HEK293 (cell line): Measurements from ENCODE around the gene WDR47.
"Not testable (repeated sequence)": the region's sequence is repeated elsewhere in the genome, so short reads cannot be mapped to it uniquely, and the experiment has no call there.

ENCODE experiments used
- CTCF ChIA-PET: fragments of 350-600 bp; formaldehyde crosslinking; extraction: SDS; loops from one replicate; lab custom pipeline; 2021; ENCODE audit warnings: antibody characterized with exemption; lab: Yijun Ruan, JAX
- POLR2A ChIA-PET: fragments of 300-600 bp; formaldehyde crosslinking; extraction: SDS; loops from one replicate; lab custom pipeline; 2020; ENCODE audit warnings: antibody characterized with exemption, inconsistent platforms; lab: Yijun Ruan, JAX
- H3K27ac ChIP-seq: fragments of 200-500 bp; sonication (Bioruptor generic); 2 replicates; pipeline ENCODE4 v1.5.1; 2014; ENCODE audit warnings: low read depth, low read length, control low read depth, inconsistent platforms; ENCODE audit errors: extremely low read depth
- H3K36me3 ChIP-seq, 2 experiments: fragments of 200-500 bp in 1 of 2; sonication (Bioruptor generic) in 1 of 2; 1 replicate in 1 of 2; 2 replicates in 1 of 2; pipeline ENCODE4 v1.5.1; 2014 to 2017; ENCODE audit warnings: inconsistent platforms in 2 of 2, low read length in 2 of 2; ENCODE audit not compliant: control insufficient read depth in 2 of 2, insufficient read depth in 1 of 2
- H3K4me1 ChIP-seq: fragments of 200-500 bp; sonication (Bioruptor generic); 2 replicates; pipeline ENCODE4 v1.5.1; 2014; ENCODE audit warnings: mild to moderate bottlenecking, low read length, inconsistent platforms; ENCODE audit not compliant: control insufficient read depth, insufficient read depth
- H3K4me3 ChIP-seq: 2 replicates; pipeline ENCODE4 v1.5.1; 2011; ENCODE audit warnings: low read depth, mild to moderate bottlenecking, control low read depth, low read length, moderate library complexity
- H3K9me3 ChIP-seq: fragments of 200-500 bp; sonication (Bioruptor generic); 2 replicates; pipeline ENCODE4 v1.5.1; 2014; ENCODE audit warnings: low read depth, low read length, inconsistent platforms; ENCODE audit not compliant: control insufficient read depth, insufficient read depth
- BCL11B ChIP-seq: fragments of 450-650 bp; formaldehyde crosslinking; IDR thresholded peaks from 2 replicates; pipeline ENCODE4 v1.5.1; 2016; ENCODE audit warnings: low read depth, missing biosample characterization, missing genetic modification characterization
- BCL6B ChIP-seq: fragments of 450-650 bp; formaldehyde crosslinking; IDR thresholded peaks from 2 replicates; pipeline ENCODE4 v1.5.1; 2017; ENCODE audit warnings: missing biosample characterization, missing genetic modification characterization
- GFI1B ChIP-seq: fragments of 450-650 bp; formaldehyde crosslinking; IDR thresholded peaks from 2 replicates; pipeline ENCODE4 v1.5.1; 2016; ENCODE audit warnings: missing biosample characterization, missing genetic modification characterization
- HOXD13 ChIP-seq: sonication (generic); formaldehyde crosslinking; IDR thresholded peaks from 2 replicates; pipeline ENCODE4 v1.8.0; 2022; ENCODE audit warnings: missing genetic modification reagents, borderline replicate concordance
- SCRT2 ChIP-seq: fragments of 450-650 bp; formaldehyde crosslinking; IDR thresholded peaks from 2 replicates; pipeline ENCODE4 v1.5.1; 2016; ENCODE audit warnings: missing biosample characterization, missing genetic modification characterization
- WT1 ChIP-seq: fragments of 450-650 bp; formaldehyde crosslinking; IDR thresholded peaks from 2 replicates; pipeline ENCODE4 v1.5.1; 2016; ENCODE audit warnings: missing biosample characterization, missing genetic modification characterization
- ZBTB20 ChIP-seq: fragments of 450-650 bp; formaldehyde crosslinking; IDR thresholded peaks from 2 replicates; pipeline ENCODE4 v1.5.1; 2016; ENCODE audit warnings: missing biosample characterization, missing genetic modification characterization
- ZNF112 ChIP-seq: fragments of 450-650 bp; formaldehyde crosslinking; IDR thresholded peaks from 2 replicates; pipeline ENCODE4 v1.5.0; 2017; ENCODE audit warnings: missing biosample characterization, missing genetic modification characterization
- ZNF121 ChIP-seq: fragments of 450-650 bp; formaldehyde crosslinking; IDR thresholded peaks from 2 replicates; pipeline ENCODE4 v1.5.1; 2016; ENCODE audit warnings: missing biosample characterization, missing genetic modification characterization
- ZNF132 ChIP-seq: fragments of 450-650 bp; formaldehyde crosslinking; IDR thresholded peaks from 2 replicates; pipeline ENCODE4 v1.5.1; 2017; ENCODE audit warnings: missing biosample characterization, missing genetic modification characterization, borderline replicate concordance
- ZNF18 ChIP-seq: fragments of 450-650 bp; formaldehyde crosslinking; IDR thresholded peaks from 2 replicates; pipeline ENCODE4 v1.5.1; 2016; ENCODE audit warnings: missing biosample characterization, missing genetic modification characterization
- ZNF184 ChIP-seq: fragments of 450-650 bp; IDR thresholded peaks from 2 replicates; pipeline ENCODE4 v1.5.1; 2018; ENCODE audit warnings: missing biosample characterization, mild to moderate bottlenecking, missing genetic modification characterization
- ZNF23 ChIP-seq: fragments of 450-650 bp; formaldehyde crosslinking; IDR thresholded peaks from 2 replicates; pipeline ENCODE4 v1.5.1; 2016; ENCODE audit warnings: missing biosample characterization, missing genetic modification characterization, borderline replicate concordance
- ZNF239 ChIP-seq: fragments of 450-650 bp; formaldehyde crosslinking; IDR thresholded peaks from 2 replicates; pipeline ENCODE4 v1.5.1; 2016; ENCODE audit warnings: missing biosample characterization, missing genetic modification characterization
- ZNF248 ChIP-seq: fragments of 450-650 bp; formaldehyde crosslinking; IDR thresholded peaks from 2 replicates; pipeline ENCODE4 v1.5.1; 2017; ENCODE audit warnings: missing biosample characterization, missing genetic modification characterization
- ZNF26 ChIP-seq: fragments of 450-650 bp; formaldehyde crosslinking; IDR thresholded peaks from 2 replicates; pipeline ENCODE4 v1.5.1; 2016; ENCODE audit warnings: missing biosample characterization, missing genetic modification characterization
- ZNF274 ChIP-seq, 2 experiments: fragments of 200-500 bp in 1 of 2; fragments of 450-650 bp in 1 of 2; sonication (Bioruptor generic) in 1 of 2; formaldehyde crosslinking in 1 of 2; IDR thresholded peaks; 2 replicates each; pipeline versions ENCODE4 v1.5.1 to v1.6.1; 2014 to 2016; ENCODE audit warnings: borderline replicate concordance in 1 of 2, inconsistent platforms in 1 of 2, low read length in 1 of 2, missing biosample characterization in 1 of 2, missing genetic modification characterization in 1 of 2
- ZNF311 ChIP-seq: fragments of 450-650 bp; formaldehyde crosslinking; IDR thresholded peaks from 2 replicates; pipeline ENCODE4 v1.5.1; 2017; ENCODE audit warnings: missing biosample characterization, missing genetic modification characterization, borderline replicate concordance
- ZNF335 ChIP-seq: fragments of 450-650 bp; formaldehyde crosslinking; conservative IDR thresholded peaks from 2 replicates; pipeline ENCODE4 v1.5.1; 2016; ENCODE audit warnings: missing biosample characterization, missing genetic modification characterization
- ZNF510 ChIP-seq: fragments of 450-650 bp; formaldehyde crosslinking; IDR thresholded peaks from 2 replicates; pipeline ENCODE4 v1.5.1; 2018; ENCODE audit warnings: mild to moderate bottlenecking, missing genetic modification characterization, missing biosample characterization; ENCODE audit not compliant: insufficient replicate concordance
- ZNF521 ChIP-seq: fragments of 450-650 bp; formaldehyde crosslinking; IDR thresholded peaks from 2 replicates; pipeline ENCODE4 v1.5.1; 2017; ENCODE audit warnings: missing biosample characterization, mild to moderate bottlenecking, missing genetic modification characterization
- ZNF560 ChIP-seq: fragments of 450-650 bp; formaldehyde crosslinking; IDR thresholded peaks from 2 replicates; pipeline ENCODE4 v1.5.1; 2017; ENCODE audit warnings: missing biosample characterization, missing genetic modification characterization, borderline replicate concordance
- ZNF629 ChIP-seq: fragments of 450-650 bp; formaldehyde crosslinking; IDR thresholded peaks from 2 replicates; pipeline ENCODE4 v1.5.1; 2017; ENCODE audit warnings: missing biosample characterization, missing genetic modification characterization
- ZNF76 ChIP-seq: fragments of 450-650 bp; formaldehyde crosslinking; IDR thresholded peaks from 2 replicates; pipeline ENCODE4; 2016; ENCODE audit warnings: low read depth, missing biosample characterization, missing genetic modification characterization, borderline replicate concordance
- ZNF768 ChIP-seq: fragments of 450-650 bp; formaldehyde crosslinking; IDR thresholded peaks from 2 replicates; pipeline ENCODE4 v1.5.1; 2018; ENCODE audit warnings: missing biosample characterization, mild to moderate bottlenecking, missing genetic modification characterization

WDR47 gene

GRCh38 chr1:108936170-108936569 lies 105.7 kb downstream of the WDR47 start:
- no peak for TF ChIP-seq ZNF335
- TF ChIP-seq ZNF311 (tag by site-specific recombination): no peak
- no peak for TF ChIP-seq ZNF132 (tag by site-specific recombination)
- TF ChIP-seq BCL6B (tag by site-specific recombination): no peak
- TF ChIP-seq ZNF248 (tag by site-specific recombination): no peak
- TF ChIP-seq ZBTB20 (tag by site-specific recombination): no peak
- no peak for TF ChIP-seq SCRT2 (tag by site-specific recombination)
- no peak for TF ChIP-seq ZNF239 (tag by site-specific recombination)
- TF ChIP-seq HOXD13: no peak
- TF ChIP-seq ZNF76 (tag by site-specific recombination): no peak
- no peak for TF ChIP-seq ZNF521
- TF ChIP-seq ZNF560 (tag by site-specific recombination): no peak
- TF ChIP-seq ZNF26: no peak
- TF ChIP-seq ZNF768 (tag by site-specific recombination): no peak
- no peak for TF ChIP-seq ZNF18 (tag by site-specific recombination)
- H3K9me3 ChIP-seq: no peaks in the 10 kb centered on the region
- ChIA-PET POLR2A (interaction anchor here (0.5 to 0.7 kb wide), 2 partner anchors 275 to 694 kb away, joined by 3 to 5 read pairs; no protein-coding TSS in a partner anchor), CTCF (interaction anchor here (0.5 kb wide), 1 partner anchor 327 kb away, joined by 3 read pairs; no protein-coding TSS in a partner anchor)
- H3K27ac ChIP-seq: no peak overlapping the region
- no peak overlapping the region for H3K4me3 ChIP-seq
- H3K36me3 ChIP-seq: peaks cover 43 to 93% of the 10 kb centered on the region in 2 experiments
- no peaks in the 10 kb centered on the region for H3K4me1 ChIP-seq

- ChIA-PET POLR2A (no interaction called here), CTCF (interaction anchor here (1.0 kb wide), 1 partner anchor 33 kb away, joined by 3 read pairs; no protein-coding TSS in a partner anchor)
- no peaks in the 10 kb centered on the region for H3K9me3 ChIP-seq
These were observed 108.0 kb downstream of the WDR47 start for GRCh38 chr1:108933944-108934343.

GRCh38 chr1:108927565-108927964 lies 114.3 kb downstream of the WDR47 start:
- H3K4me3 ChIP-seq, H3K4me1 ChIP-seq, H3K9me3 ChIP-seq, CTCF ChIA-PET, H3K27ac ChIP-seq, POLR2A ChIA-PET: not testable (repeated sequence)
- peaks cover 38 to 100% of the 10 kb centered on the region in 2 experiments for H3K36me3 ChIP-seq
- peak; percentile 77; the same call in 1 of the 2 replicates for TF ChIP-seq ZNF121

More at GRCh38 chr1:108933944-108934343, 108.0 kb downstream of the WDR47 start:
- H3K27ac ChIP-seq: no peak overlapping the region
- no peak overlapping the region for H3K4me3 ChIP-seq
- H3K36me3 ChIP-seq: peaks cover 33 to 99% of the 10 kb centered on the region in 2 experiments
- no peak for TF ChIP-seq GFI1B
- TF ChIP-seq ZNF112 (tag by site-specific recombination): no peak
- no peak for TF ChIP-seq ZNF510 (tag by site-specific recombination)
- TF ChIP-seq ZNF184: no peak
- TF ChIP-seq ZNF629 (tag by site-specific recombination): no peak
- no peak for TF ChIP-seq BCL11B (tag by site-specific recombination)
- no peak for TF ChIP-seq WT1
- TF ChIP-seq ZNF274 (IDR thresholded peaks at IDR 0.05; ENCODE audit: low read length): no peak
- no peak for TF ChIP-seq ZNF274 (tag by site-specific recombination; IDR thresholded peaks at IDR 0.05; ENCODE audit: borderline replicate concordance)
- TF ChIP-seq ZNF23 (tag by site-specific recombination): no peak
- TF ChIP-seq, all 188 proteins: peak for 0
- no peaks in the 10 kb centered on the region for H3K4me1 ChIP-seq
